Skeletal muscle satellite cell (primary cell): ENCODE measurements around the gene BET1. TPM values are rescaled to one million over a fixed set of nuclear protein-coding genes. Genes with fewer than 3 reads are reported as not detected.

Experiments
- H3K27me3 ChIP-seq: 2 replicates; pipeline ENCODE4 v1.7.0; 2013; ENCODE audit warnings: low read length; ENCODE audit not compliant: control insufficient read depth, insufficient read depth
- H3K36me3 ChIP-seq: 2 replicates; pipeline ENCODE4 v1.7.0; 2013; ENCODE audit warnings: mild to moderate bottlenecking, control low read depth, low read length; ENCODE audit not compliant: insufficient read depth
- H3K4me1 ChIP-seq: 2 replicates; pipeline ENCODE4 v1.7.0; 2013; ENCODE audit warnings: low read length; ENCODE audit not compliant: control insufficient read depth, insufficient read depth
- H3K4me2 ChIP-seq: 2 replicates; pipeline ENCODE4 v1.7.0; 2013; ENCODE audit warnings: mild to moderate bottlenecking, low read length
- H3K4me3 ChIP-seq: 2 replicates; pipeline ENCODE4 v1.7.0; 2013; ENCODE audit warnings: low read length
- H3K9ac ChIP-seq: 2 replicates; pipeline ENCODE4 v1.7.0; 2013; ENCODE audit warnings: mild to moderate bottlenecking, low read depth, low read length, moderate library complexity
- H3K9me3 ChIP-seq: replicated peaks from 2 replicates; pipeline ENCODE4 v1.7.0; 2013; ENCODE audit warnings: mild to moderate bottlenecking, control low read depth, low read length
- total RNA-seq: library from RNA; depleted of rRNA; stranded (reverse); fragments of >200 nt; gene quantifications from 2 replicates; pipeline ENCODE4 v1.2.3, GENCODE V29; 2012; rRNA removed

The BET1 gene, protein sequence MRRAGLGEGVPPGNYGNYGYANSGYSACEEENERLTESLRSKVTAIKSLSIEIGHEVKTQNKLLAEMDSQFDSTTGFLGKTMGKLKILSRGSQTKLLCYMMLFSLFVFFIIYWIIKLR
- total RNA-seq: 34.9 and 51.0 TPM in 2 replicates

DNA sequence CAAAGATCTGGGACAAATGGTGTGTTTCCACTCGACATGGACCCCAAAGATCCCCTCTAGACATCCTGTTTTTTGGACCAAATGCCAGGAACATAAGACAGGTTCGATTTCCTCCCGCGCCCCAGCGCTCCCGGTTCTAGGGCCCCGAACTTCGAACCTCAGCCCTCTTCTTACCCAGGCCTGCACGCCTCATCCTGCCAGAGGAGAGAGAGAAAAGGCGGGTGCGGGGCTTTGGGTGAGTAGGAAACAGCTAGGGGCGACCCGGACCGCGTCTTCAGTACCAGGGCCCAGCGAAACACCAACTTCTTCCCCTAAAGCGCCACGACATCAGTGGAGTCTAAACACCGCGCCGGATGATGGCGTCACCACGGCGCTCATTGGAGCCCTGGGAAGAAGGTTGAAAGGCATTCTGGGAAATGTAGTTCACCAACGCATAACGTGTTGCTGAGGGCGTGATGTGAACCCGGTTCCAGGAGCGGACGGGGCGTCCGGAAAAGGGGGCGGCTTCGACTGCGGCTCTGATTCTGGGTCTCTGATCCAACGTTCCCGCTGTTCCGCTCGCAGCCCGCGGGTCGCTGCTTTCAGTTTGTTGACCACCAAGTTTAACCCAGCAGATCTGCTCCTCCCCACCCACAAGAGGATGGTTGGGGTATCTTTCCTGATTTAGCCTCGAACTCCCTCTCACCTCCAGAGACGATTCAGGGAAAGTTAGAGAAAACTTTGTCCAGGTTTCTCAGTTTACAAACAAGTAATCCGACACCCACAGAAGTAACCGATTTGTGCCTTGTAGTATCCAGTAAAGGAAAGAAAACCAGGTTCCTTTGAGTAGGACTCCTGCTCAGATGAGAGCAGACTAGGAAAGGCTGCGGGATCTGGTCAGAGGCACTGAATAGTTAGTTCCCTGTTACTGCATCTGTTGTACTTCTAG is at the start of gene BET1:
TSS of gene BET1 (minus strand) at position 332 of the 928 bp plus-strand sequence. CDS start at position 193, 139 bp downstream.
- H3K4me2 ChIP-seq: peak within 1 kb of the TSS; percentile 86

GRCh38 chr7:94053532-94053931 is 49.4 kb upstream of the BET1 start:
- peaks cover 7% of the 10 kb centered on the region for H3K4me1 ChIP-seq

More for the DNA sequence above, at the start of gene BET1:
- Histone ChIP-seq H3K9ac (peak within 1 kb of the TSS; percentile 98), H3K36me3 (no peaks in the 10 kb centered on the region), H3K9me3 (no peaks in the 10 kb centered on the region), H3K4me1 (peaks cover 16% of the 10 kb centered on the region), H3K27me3 (no peaks in the 10 kb centered on the region), H3K4me3 (peak within 1 kb of the TSS; percentile 88)

GRCh38 chr7:94052398-94053180 is 48.4 kb upstream of the BET1 start:
- Histone ChIP-seq H3K4me3 (no peak overlapping the region), H3K36me3 (no peaks in the 10 kb centered on the region), H3K9ac (no peak overlapping the region), H3K4me1 (peaks cover 7% of the 10 kb centered on the region), H3K27me3 (no peaks in the 10 kb centered on the region), H3K9me3 (no peaks in the 10 kb centered on the region), H3K4me2 (no peak overlapping the region)

More at GRCh38 chr7:94053532-94053931, 49.4 kb upstream of the BET1 start:
- Histone ChIP-seq H3K4me3 (no peak overlapping the region), H3K9me3 (no peaks in the 10 kb centered on the region), H3K36me3 (no peaks in the 10 kb centered on the region), H3K27me3 (no peaks in the 10 kb centered on the region), H3K4me2 (no peak overlapping the region), H3K9ac (no peak overlapping the region)

DNA sequence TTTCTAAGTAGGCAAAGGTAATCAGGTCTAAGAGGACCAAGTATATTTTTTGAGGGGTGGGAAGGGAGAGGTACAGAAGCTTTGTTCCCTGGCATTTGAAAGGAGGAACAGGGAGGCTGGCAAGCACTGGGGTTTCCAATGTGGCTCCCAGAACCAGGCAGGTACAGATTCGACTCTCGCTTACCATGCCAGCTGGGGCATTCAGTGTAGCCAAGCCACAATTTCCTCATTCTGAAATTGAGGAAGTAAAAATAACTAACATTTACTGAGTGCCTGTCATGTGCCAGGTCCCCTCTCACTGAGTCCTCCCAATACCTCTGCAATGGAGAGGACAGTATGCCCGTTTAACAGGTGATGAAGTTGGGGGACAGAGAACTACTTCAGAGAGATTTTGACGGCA is 45.9 kb upstream of the BET1 start:
- H3K4me1 ChIP-seq: no peaks in the 10 kb centered on the region
- no peaks in the 10 kb centered on the region for H3K27me3 ChIP-seq
- no peak overlapping the region for H3K4me2 ChIP-seq
- no peak overlapping the region for H3K9ac ChIP-seq
- no peaks in the 10 kb centered on the region for H3K9me3 ChIP-seq
- H3K4me3 ChIP-seq: no peak overlapping the region
- no peaks in the 10 kb centered on the region for H3K36me3 ChIP-seq

- no peak overlapping the region for H3K9ac ChIP-seq
- no peak overlapping the region for H3K4me2 ChIP-seq
- no peaks in the 10 kb centered on the region for H3K4me1 ChIP-seq
- H3K4me3 ChIP-seq: no peak overlapping the region
- no peaks in the 10 kb centered on the region for H3K9me3 ChIP-seq
- H3K27me3 ChIP-seq: no peaks in the 10 kb centered on the region
- H3K36me3 ChIP-seq: no peaks in the 10 kb centered on the region
Measured at GRCh38 chr7:94049615-94050014, 45.5 kb upstream of the BET1 start.

- Histone ChIP-seq H3K9me3 (no peaks in the 10 kb centered on the region), H3K4me3 (no peak overlapping the region), H3K27me3 (no peaks in the 10 kb centered on the region), H3K36me3 (no peaks in the 10 kb centered on the region), H3K9ac (no peak overlapping the region), H3K4me2 (no peak overlapping the region), H3K4me1 (peaks cover 2% of the 10 kb centered on the region)
Measured at GRCh38 chr7:94048755-94049154, 44.6 kb upstream of the BET1 start.

- Histone ChIP-seq H3K9me3 (no peaks in the 10 kb centered on the region), H3K4me3 (no peak overlapping the region), H3K36me3 (no peaks in the 10 kb centered on the region), H3K27me3 (no peaks in the 10 kb centered on the region), H3K4me1 (peaks cover 9% of the 10 kb centered on the region), H3K4me2 (no peak overlapping the region), H3K9ac (no peak overlapping the region)
Measured at GRCh38 chr7:94047956-94048355, 43.8 kb upstream of the BET1 start.

- H3K4me3 ChIP-seq: no peak overlapping the region
- H3K4me1 ChIP-seq: peaks cover 17% of the 10 kb centered on the region
- no peak overlapping the region for H3K4me2 ChIP-seq
- no peak overlapping the region for H3K9ac ChIP-seq
- H3K36me3 ChIP-seq: no peaks in the 10 kb centered on the region
- peaks cover 1% of the 10 kb centered on the region for H3K27me3 ChIP-seq
- H3K9me3 ChIP-seq: no peaks in the 10 kb centered on the region
Measured at GRCh38 chr7:94045581-94045980, 41.4 kb upstream of the BET1 start.

DNA sequence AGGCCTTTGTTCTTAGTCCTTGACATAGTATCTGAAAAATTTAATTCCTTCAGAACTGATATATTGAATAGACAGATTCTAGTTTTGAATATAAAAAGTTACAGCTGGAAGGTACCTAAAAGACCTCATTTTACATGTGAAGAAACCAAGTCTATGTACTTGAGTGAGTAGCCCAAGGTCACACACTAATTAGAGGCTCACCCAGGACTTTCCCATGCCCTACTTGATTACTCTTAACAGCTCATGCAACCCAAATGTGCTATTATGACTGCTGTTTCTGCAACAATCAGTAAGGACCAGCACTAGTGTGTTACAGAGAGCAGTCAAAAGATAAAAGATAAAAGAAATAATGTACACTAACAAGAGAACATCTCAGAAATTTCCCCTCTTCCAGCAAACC is 40.7 kb upstream of the BET1 start:
- Histone ChIP-seq H3K27me3 (peaks cover 9% of the 10 kb centered on the region), H3K9ac (no peak overlapping the region), H3K9me3 (no peaks in the 10 kb centered on the region), H3K4me3 (no peak overlapping the region), H3K4me2 (no peak overlapping the region), H3K36me3 (no peaks in the 10 kb centered on the region), H3K4me1 (peaks cover 17% of the 10 kb centered on the region)

GRCh38 chr7:94043299-94043698 is 39.1 kb upstream of the BET1 start:
- H3K27me3 ChIP-seq: peaks cover 14% of the 10 kb centered on the region
- H3K9ac ChIP-seq: no peak overlapping the region
- H3K4me2 ChIP-seq: peak overlapping the region; percentile 22
- H3K36me3 ChIP-seq: no peaks in the 10 kb centered on the region
- H3K4me3 ChIP-seq: no peak overlapping the region
- no peaks in the 10 kb centered on the region for H3K9me3 ChIP-seq
- peaks cover 17% of the 10 kb centered on the region for H3K4me1 ChIP-seq

- Histone ChIP-seq H3K4me2 (no peak overlapping the region), H3K4me3 (no peak overlapping the region), H3K27me3 (peaks cover 20% of the 10 kb centered on the region), H3K36me3 (no peaks in the 10 kb centered on the region), H3K4me1 (peaks cover 17% of the 10 kb centered on the region), H3K9ac (no peak overlapping the region), H3K9me3 (no peaks in the 10 kb centered on the region)
Measured at GRCh38 chr7:94042381-94042780, 38.2 kb upstream of the BET1 start.
